ENCODE results near the gene LINC01488. TPM values are rescaled to one million over a fixed set of nuclear protein-coding genes. Genes with fewer than 3 reads are reported as not detected.

Gene LINC01488
- total RNA-seq, 1 donor from 2014 or later = not detected

DNA sequence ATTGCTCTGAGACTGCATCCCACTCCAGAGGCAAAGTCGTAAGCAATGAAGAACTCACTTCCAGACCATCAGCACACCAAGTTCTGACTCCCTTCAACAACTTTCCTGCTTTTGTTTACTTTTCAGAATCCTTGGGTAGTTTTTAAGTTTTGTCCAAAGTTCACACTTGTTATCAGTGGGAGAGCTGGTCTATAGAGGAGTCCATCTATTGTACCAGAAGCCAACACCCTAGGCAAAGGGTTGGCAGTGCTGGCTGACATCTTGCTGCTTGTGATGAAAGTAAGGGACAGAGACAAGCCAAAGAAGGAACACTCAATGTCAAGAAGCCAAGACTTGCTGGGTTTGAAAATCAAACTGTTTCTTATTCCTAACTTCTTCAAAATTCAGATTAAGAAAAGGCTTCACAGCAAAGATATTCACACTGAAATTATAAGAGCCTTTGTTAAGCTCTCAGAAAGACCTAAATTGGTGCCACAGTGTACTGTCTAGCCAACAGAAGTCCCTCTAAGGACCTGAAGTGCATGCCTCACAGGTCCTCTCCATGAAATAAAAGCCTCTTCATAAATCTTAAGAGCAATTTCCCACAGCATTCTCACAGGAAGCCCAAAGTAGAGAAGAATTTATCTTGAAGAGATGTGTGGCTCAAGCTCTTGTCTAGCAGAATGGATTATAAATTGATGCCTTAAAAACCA, 21.5 kb upstream of the LINC01488 start:
- DNase-seq = no peak
- Histone ChIP-seq H3K4me1 (no peaks in the 10 kb centered on the region), H3K36me3 (no peaks in the 10 kb centered on the region), H3K9me3 (peaks cover 6% of the 10 kb centered on the region), H3K4me3 (no peak overlapping the region), H3K27me3 (no peaks in the 10 kb centered on the region), H3K27ac (no peak overlapping the region)
- ATAC-seq = peak; percentile 65
- intact Hi-C loops (cut with DNase I) = no loop called here
- TF ChIP-seq, protein P1, sequence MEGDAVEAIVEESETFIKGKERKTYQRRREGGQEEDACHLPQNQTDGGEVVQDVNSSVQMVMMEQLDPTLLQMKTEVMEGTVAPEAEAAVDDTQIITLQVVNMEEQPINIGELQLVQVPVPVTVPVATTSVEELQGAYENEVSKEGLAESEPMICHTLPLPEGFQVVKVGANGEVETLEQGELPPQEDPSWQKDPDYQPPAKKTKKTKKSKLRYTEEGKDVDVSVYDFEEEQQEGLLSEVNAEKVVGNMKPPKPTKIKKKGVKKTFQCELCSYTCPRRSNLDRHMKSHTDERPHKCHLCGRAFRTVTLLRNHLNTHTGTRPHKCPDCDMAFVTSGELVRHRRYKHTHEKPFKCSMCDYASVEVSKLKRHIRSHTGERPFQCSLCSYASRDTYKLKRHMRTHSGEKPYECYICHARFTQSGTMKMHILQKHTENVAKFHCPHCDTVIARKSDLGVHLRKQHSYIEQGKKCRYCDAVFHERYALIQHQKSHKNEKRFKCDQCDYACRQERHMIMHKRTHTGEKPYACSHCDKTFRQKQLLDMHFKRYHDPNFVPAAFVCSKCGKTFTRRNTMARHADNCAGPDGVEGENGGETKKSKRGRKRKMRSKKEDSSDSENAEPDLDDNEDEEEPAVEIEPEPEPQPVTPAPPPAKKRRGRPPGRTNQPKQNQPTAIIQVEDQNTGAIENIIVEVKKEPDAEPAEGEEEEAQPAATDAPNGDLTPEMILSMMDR (IDR thresholded peaks at IDR 0.05) = no peak

DNA sequence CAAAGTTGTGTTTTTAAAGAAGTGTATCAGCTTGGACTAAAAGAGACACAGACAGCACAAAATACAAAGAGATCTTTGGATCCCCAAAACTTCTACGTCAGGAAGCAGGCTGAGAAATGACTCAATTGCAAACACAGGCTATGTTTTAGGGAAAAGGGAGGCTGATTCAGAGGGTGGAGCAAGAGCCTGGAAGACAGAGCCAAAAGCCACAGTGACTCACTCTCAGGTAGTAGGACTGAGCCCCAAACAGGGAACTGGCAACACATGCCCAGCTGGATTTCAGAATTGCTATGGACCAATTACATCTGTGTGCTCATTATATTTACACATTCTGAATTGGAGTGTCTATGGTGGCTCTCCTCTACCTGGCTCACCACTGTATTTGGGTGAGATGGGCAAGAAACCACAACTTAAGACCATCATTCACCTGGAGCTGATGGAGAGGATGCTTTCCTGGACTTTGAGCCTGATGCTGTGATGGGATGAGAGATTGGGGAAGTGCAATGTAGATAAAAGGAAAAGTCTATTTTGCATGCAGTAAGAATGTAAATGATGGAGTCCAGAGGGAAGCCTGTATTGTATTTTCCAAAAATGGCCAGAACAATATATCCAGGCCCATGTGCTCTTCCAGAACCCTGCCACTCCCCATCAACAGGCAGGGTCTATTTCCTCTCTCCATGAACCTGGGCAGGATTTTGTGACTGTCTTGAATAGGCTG, 20.8 kb upstream of the LINC01488 start:
- Histone ChIP-seq H3K27ac (no peak overlapping the region), H3K4me1 (no peaks in the 10 kb centered on the region), H3K9me3 (peaks cover 6% of the 10 kb centered on the region), H3K27me3 (no peaks in the 10 kb centered on the region), H3K36me3 (no peaks in the 10 kb centered on the region), H3K4me3 (no peak overlapping the region)
- TF ChIP-seq, protein P1 (IDR thresholded peaks at IDR 0.05) = no peak
- ATAC-seq (peak; percentile 74), DNase-seq (no peak)
- intact Hi-C loops (cut with DNase I) = no loop called here

DNA sequence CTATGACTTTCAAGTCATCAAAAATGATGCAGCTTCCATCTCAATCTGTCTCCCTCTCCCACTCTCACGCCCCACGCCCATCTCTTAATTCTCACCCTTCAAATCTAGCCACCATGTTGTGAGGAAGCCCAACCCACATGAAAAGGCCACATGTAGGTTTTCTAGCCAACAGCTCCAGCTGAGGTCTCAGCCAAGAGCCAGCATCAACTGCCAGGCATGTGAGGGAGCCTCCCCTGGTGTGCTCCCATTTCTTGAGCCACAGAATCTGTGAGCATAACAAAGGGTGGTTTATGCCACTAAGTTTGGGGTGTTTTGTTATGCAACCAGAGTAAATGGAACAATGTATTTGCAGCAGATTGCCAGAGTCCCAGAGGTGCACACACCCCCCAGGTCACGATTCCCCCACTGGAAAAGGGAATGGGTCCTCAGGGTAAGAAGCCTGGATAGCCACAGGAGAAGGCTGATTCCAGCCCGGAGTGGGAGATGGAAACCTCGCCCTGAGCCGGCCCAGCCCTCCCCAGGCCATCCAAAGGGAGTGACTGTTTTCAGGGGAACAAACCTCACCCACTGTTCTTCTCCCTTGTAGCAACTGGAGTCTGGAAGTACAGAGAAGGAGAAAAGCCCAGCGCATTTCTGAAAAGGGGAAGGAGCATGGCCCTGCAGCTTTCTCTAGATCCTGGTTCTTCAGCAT, 20.0 kb upstream of the LINC01488 start:
- no peak for DNase-seq
- peaks cover 6% of the 10 kb centered on the region for H3K9me3 ChIP-seq
- H3K36me3 ChIP-seq = no peaks in the 10 kb centered on the region
- no peak overlapping the region for H3K27ac ChIP-seq
- no peak overlapping the region for H3K4me3 ChIP-seq
- no peaks in the 10 kb centered on the region for H3K27me3 ChIP-seq
- intact Hi-C loops (cut with DNase I) = no loop called here
- H3K4me1 ChIP-seq = no peaks in the 10 kb centered on the region
- TF ChIP-seq, protein P1 (IDR thresholded peaks at IDR 0.05) = no peak
- ATAC-seq = no peak

DNA sequence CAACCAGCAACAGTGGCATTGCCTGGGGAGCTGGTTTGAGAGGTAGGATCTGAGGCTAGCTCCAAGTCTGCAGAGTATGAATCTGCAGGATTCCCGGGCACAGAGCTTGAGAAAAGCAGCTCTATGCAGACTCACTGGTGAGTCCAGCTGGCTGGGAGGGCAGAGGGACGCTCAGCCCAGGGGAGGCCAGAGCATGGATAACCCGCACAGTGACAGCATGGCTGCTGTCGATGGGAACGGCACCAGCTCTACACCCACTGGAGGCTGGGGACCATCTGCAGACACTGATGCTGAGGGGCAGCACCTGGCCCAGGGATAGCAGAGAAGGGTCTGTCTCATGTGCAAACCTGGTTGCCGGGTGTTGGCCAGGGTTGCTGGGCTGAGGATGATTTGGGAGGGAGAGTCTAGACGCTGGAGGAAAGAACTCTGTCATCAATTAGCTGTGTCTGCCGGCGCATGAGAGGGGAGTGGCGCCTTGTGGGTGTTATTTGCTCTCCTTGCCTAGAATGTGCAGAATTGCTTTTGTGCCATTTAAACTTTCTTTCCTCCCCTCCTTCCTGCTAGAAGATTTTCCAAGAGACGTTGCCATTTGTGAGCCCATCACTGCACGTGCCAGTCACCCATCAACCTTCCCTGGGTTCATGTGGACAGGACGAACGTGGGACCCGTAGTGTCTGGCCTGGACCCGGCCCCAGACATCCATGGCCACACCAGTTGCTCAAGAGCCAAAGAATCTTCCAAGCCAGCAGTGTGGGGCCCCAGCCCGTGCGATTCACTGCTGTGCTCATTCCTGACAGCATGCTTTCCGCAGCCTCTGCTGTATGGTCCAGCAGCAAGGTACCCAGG, 19.1 kb upstream of the LINC01488 start:
- intact Hi-C loops (cut with DNase I) = no loop called here
- Histone ChIP-seq H3K36me3 (no peaks in the 10 kb centered on the region), H3K27ac (no peak overlapping the region), H3K4me1 (no peaks in the 10 kb centered on the region), H3K27me3 (no peaks in the 10 kb centered on the region), H3K4me3 (no peak overlapping the region), H3K9me3 (peaks cover 6% of the 10 kb centered on the region)
- no peak for ATAC-seq
- TF ChIP-seq, protein P1 (IDR thresholded peaks at IDR 0.05) = no peak
- DNase-seq = no peak

Measured in upper lobe of right lung (tissue), 1 donor.